Amniotic stem cell (primary cell): Measurements from ENCODE around the gene LIN7C.
"Not testable (repeated sequence)": the region's sequence is repeated elsewhere in the genome, so short reads cannot be mapped to it uniquely, and the experiment has no call there.

Experiments used
- DNase-seq: peaks from one replicate; lab custom pipeline; 2025; lab: John Stamatoyannopoulos, UW

LIN7C gene

GRCh38 chr11:27470826-27471588 lies 35.6 kb downstream of the LIN7C start:
- no peak for DNase-seq

GRCh38 chr11:27470166-27470565 lies 36.4 kb downstream of the LIN7C start:
- DNase-seq, result no peak

GRCh38 chr11:27468995-27469695 lies 37.4 kb downstream of the LIN7C start:
- no peak for DNase-seq

GRCh38 chr11:27468209-27468994 lies 38.2 kb downstream of the LIN7C start:
- DNase-seq, result no peak

GRCh38 chr11:27467181-27467913 lies 39.2 kb downstream of the LIN7C start:
- no peak for DNase-seq

- no peak for DNase-seq
Observed at GRCh38 chr11:27466363-27466762, 40.2 kb downstream of the LIN7C start.

GRCh38 chr11:27465629-27466028 lies 40.9 kb downstream of the LIN7C start:
- DNase-seq, result no peak

- DNase-seq, result no peak
Observed at GRCh38 chr11:27464909-27465308, 41.7 kb downstream of the LIN7C start.

GRCh38 chr11:27464289-27464696 lies 42.3 kb downstream of the LIN7C start:
- no peak for DNase-seq

- DNase-seq, result no peak
Observed at GRCh38 chr11:27462543-27462942, 44.0 kb downstream of the LIN7C start.

- DNase-seq, result no peak
Observed at GRCh38 chr11:27460158-27460978, 46.2 kb downstream of the LIN7C start.

- DNase-seq, result no peak
Observed at GRCh38 chr11:27459191-27459590, 47.4 kb downstream of the LIN7C start.

- no peak for DNase-seq
Observed at GRCh38 chr11:27458182-27458581, 48.4 kb downstream of the LIN7C start.

- no peak for DNase-seq
Observed at GRCh38 chr11:27456795-27457329, 49.7 kb downstream of the LIN7C start.

- DNase-seq, result peak; percentile 39
Observed at GRCh38 chr11:27456140-27456794, 50.3 kb downstream of the LIN7C start.

- no peak for DNase-seq
Observed at GRCh38 chr11:27455667-27456066, 50.9 kb downstream of the LIN7C start.

- DNase-seq, result no peak
Observed at GRCh38 chr11:27453701-27454100, 52.9 kb downstream of the LIN7C start.

- DNase-seq, result no peak
Observed at GRCh38 chr11:27452147-27452546, 54.4 kb downstream of the LIN7C start.

- DNase-seq, result no peak
Observed at GRCh38 chr11:27451244-27451965, 55.2 kb downstream of the LIN7C start.

- DNase-seq, result not testable (repeated sequence)
Observed at GRCh38 chr11:27448184-27448540, 58.4 kb downstream of the LIN7C start.
